ENCODE results near the gene COL7A1. TPM values are rescaled to one million over a fixed set of nuclear protein-coding genes. Genes with fewer than 3 reads are reported as not detected.

The COL7A1 gene
- total RNA-seq, 1 donor from 2014 or later = 3.7 TPM

DNA sequence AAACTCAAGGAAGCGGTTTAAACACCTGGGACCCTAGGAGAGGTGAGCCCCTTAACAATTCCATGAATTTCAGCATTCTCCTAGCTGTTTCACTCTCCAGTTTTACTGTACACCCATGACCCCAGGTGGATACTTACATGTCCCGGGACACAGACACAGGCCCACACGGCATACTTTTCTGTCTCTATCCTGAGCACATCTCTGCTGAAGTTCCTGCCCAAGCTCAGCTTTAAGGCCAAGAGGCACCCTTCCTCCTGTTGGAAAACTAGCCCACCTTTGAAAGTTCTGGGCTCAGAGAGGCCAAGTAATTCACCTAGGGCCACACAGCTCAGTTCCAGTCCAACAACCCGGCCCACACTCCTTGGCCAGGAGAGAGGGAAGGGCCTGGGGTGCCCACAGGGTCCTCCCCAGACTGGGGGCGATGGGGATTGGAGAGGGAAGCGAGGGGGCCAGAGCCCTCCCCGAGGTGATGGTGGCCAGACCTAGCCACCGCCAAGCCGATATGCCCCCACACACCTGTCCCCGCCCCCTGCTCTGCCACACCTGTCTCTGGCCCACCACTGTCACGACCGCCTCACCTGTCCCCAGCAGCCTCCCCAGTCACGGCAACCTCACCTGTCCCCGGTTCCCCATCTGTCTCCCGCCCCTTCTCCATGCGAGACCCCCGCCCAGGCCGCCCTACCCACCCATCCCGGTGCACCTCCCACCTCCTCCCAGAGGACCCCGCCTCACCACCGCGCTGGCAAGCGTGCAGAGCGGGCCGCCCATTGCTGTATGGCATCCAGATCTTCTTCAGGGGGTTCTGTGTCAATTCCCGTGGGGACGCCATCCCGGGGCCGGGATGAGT, 39.0 kb downstream of the COL7A1 start:
- H3K4me1 ChIP-seq = peaks cover 27% of the 10 kb centered on the region
- peak overlapping the region; percentile 68 for H3K4me3 ChIP-seq
- peak overlapping the region; percentile 42 for H3K27ac ChIP-seq
- intact Hi-C loops (cut with DNase I) = no loop called here
- no peak for ATAC-seq
- H3K27me3 ChIP-seq = no peaks in the 10 kb centered on the region
- TF ChIP-seq CTCF (IDR thresholded peaks at IDR 0.05) = no peak
- no peak for DNase-seq
- no peaks in the 10 kb centered on the region for H3K9me3 ChIP-seq
- H3K36me3 ChIP-seq = no peaks in the 10 kb centered on the region

DNA sequence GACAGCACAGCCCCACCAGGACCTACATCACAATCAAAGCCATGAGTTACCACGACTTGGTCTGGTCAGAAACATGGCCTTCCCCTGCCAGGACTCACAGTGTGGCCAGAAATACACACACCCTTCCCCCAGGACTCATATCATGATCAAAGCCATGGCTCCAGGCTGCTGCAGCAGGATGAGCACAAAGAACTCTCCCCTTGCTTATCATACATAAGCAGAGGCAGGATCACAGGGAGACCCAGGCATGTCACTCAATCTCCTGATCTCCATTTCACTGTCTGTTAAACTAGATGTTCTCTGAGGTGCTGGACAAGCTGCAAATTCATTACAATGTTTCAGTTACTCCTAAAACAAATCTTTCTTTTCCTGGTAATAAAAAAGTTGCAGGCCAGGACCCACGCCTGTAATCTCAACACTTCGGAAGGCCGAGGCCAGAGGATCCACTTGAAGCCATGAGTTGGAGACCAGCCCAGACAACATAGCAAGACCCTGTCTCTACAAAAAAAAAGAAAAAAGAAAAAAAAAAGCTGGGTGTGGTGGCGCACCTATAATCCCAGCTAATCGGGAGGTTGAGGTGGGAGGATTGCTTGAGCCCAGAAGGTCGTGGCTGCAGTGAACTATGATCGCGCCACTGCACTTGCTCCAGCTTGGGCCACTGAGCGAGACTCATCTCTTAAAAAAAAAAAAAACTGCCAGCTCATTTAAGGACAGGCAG, 39.7 kb downstream of the COL7A1 start:
- TF ChIP-seq CTCF (IDR thresholded peaks at IDR 0.05) = no peak
- ATAC-seq = no peak
- Histone ChIP-seq H3K4me1 (peaks cover 24% of the 10 kb centered on the region), H3K27ac (no peak overlapping the region), H3K36me3 (no peaks in the 10 kb centered on the region), H3K9me3 (no peaks in the 10 kb centered on the region), H3K4me3 (no peak overlapping the region), H3K27me3 (no peaks in the 10 kb centered on the region)
- intact Hi-C loops (cut with DNase I) = no loop called here
- no peak for DNase-seq

- intact Hi-C loops (cut with DNase I) = no loop called here
- Histone ChIP-seq H3K9me3 (no peaks in the 10 kb centered on the region), H3K4me3 (no peak overlapping the region), H3K27ac (no peak overlapping the region), H3K4me1 (peaks cover 16% of the 10 kb centered on the region), H3K27me3 (no peaks in the 10 kb centered on the region), H3K36me3 (no peaks in the 10 kb centered on the region)
- no peak for ATAC-seq
- no peak for DNase-seq
- no peak for TF ChIP-seq CTCF (IDR thresholded peaks at IDR 0.05)
Measured at GRCh38 chr3:48553886-48554845, 41.0 kb downstream of the COL7A1 start.

GRCh38 chr3:48553361-48553760, 41.8 kb downstream of the COL7A1 start:
- ATAC-seq = no peak
- DNase-seq = no peak
- Histone ChIP-seq H3K27me3 (no peaks in the 10 kb centered on the region), H3K9me3 (no peaks in the 10 kb centered on the region), H3K36me3 (no peaks in the 10 kb centered on the region), H3K4me3 (no peak overlapping the region), H3K27ac (no peak overlapping the region), H3K4me1 (peaks cover 15% of the 10 kb centered on the region)
- intact Hi-C loops (cut with DNase I) = no loop called here
- TF ChIP-seq CTCF (IDR thresholded peaks at IDR 0.05) = no peak
